Left ventricle myocardium inferior (tissue), 1 donor: ENCODE data around the gene TYRO3. TPM values are rescaled to one million over a fixed set of nuclear protein-coding genes. Genes with fewer than 3 reads are reported as not detected.

Source experiments
- DNase-seq: peaks from one replicate; pipeline ENCODE4 v3.0.0-alpha.2; 2020
- H3K27ac ChIP-seq: fragments of 200-600 bp; replicated peaks from 2 replicates; pipeline ENCODE4 v1.8.0; 2021
- H3K27me3 ChIP-seq: fragments of 200-600 bp; 2 replicates; pipeline ENCODE4 v1.8.0; 2021; ENCODE audit warnings: low read depth
- H3K36me3 ChIP-seq: fragments of 200-600 bp; 2 replicates; pipeline ENCODE4 v1.8.0; 2021
- H3K4me1 ChIP-seq: fragments of 200-600 bp; 2 replicates; pipeline ENCODE4 v1.8.0; 2021
- H3K4me3 ChIP-seq: fragments of 200-600 bp; 2 replicates; pipeline ENCODE4 v1.8.0; 2021; ENCODE audit warnings: mild to moderate bottlenecking, moderate library complexity
- H3K9me3 ChIP-seq: fragments of 200-600 bp; replicated peaks from 2 replicates; pipeline ENCODE4 v1.8.0; 2021
- CTCF ChIP-seq: fragments of 200-600 bp; IDR thresholded peaks from 2 replicates; pipeline ENCODE4 v1.8.0; 2021; ENCODE audit warnings: antibody characterized with exemption, mild to moderate bottlenecking, borderline replicate concordance
- intact Hi-C: fragments of 100-400 bp; cut with micrococcal nuclease; formaldehyde crosslinking; loops from one replicate; pipeline ENCODE4 v1.11.0; 2022
- total RNA-seq: library from RNA; stranded (reverse); fragmentation: NEBNext Ultra II Directional; extraction: Animal tissue kit (Norgen Biotek cat#: 25700); gene quantifications from one replicate; pipeline ENCODE4 v1.2.1, GENCODE V29; 2021
- donor health status: DM: no; HTN: yes; CAD: no; lungs with severe emphysema.

Gene TYRO3
- total RNA-seq, 1 donor from 2014 or later = 3.3 TPM

GRCh38 chr15:41594801-41595746, 36.1 kb downstream of the TYRO3 start:
- H3K27me3 ChIP-seq = peaks cover 5% of the 10 kb centered on the region
- no peak overlapping the region for H3K4me3 ChIP-seq
- DNase-seq = no peak
- intact Hi-C loops = no loop called here
- TF ChIP-seq CTCF = no peak
- H3K4me1 ChIP-seq = no peaks in the 10 kb centered on the region
- H3K9me3 ChIP-seq = no peaks in the 10 kb centered on the region
- H3K36me3 ChIP-seq = no peaks in the 10 kb centered on the region
- H3K27ac ChIP-seq = no peak overlapping the region

GRCh38 chr15:41596972-41597371, 38.0 kb downstream of the TYRO3 start:
- no peaks in the 10 kb centered on the region for H3K9me3 ChIP-seq
- no peak for TF ChIP-seq CTCF
- intact Hi-C loops = no loop called here
- H3K27me3 ChIP-seq = peaks cover 5% of the 10 kb centered on the region
- no peak for DNase-seq
- no peak overlapping the region for H3K4me3 ChIP-seq
- H3K27ac ChIP-seq = no peak overlapping the region
- no peaks in the 10 kb centered on the region for H3K36me3 ChIP-seq
- H3K4me1 ChIP-seq = no peaks in the 10 kb centered on the region

- Histone ChIP-seq H3K9me3 (no peaks in the 10 kb centered on the region), H3K4me3 (no peak overlapping the region), H3K27ac (no peak overlapping the region), H3K36me3 (no peaks in the 10 kb centered on the region), H3K4me1 (no peaks in the 10 kb centered on the region), H3K27me3 (peaks cover 5% of the 10 kb centered on the region)
- DNase-seq = no peak
- intact Hi-C loops = no loop called here
- no peak for TF ChIP-seq CTCF
Observed at GRCh38 chr15:41597787-41598186, 38.8 kb downstream of the TYRO3 start.

GRCh38 chr15:41599061-41599460, 40.0 kb downstream of the TYRO3 start:
- Histone ChIP-seq H3K36me3 (no peaks in the 10 kb centered on the region), H3K27ac (no peak overlapping the region), H3K27me3 (peaks cover 5% of the 10 kb centered on the region), H3K4me3 (no peak overlapping the region), H3K4me1 (peaks cover 2% of the 10 kb centered on the region), H3K9me3 (no peaks in the 10 kb centered on the region)
- intact Hi-C loops = no loop called here
- no peak for TF ChIP-seq CTCF
- DNase-seq = no peak

- no peak for TF ChIP-seq CTCF
- Histone ChIP-seq H3K36me3 (no peaks in the 10 kb centered on the region), H3K9me3 (no peaks in the 10 kb centered on the region), H3K4me3 (peak overlapping the region; percentile 49), H3K4me1 (peaks cover 9% of the 10 kb centered on the region), H3K27ac (no peak overlapping the region), H3K27me3 (no peaks in the 10 kb centered on the region)
- intact Hi-C loops = no loop called here
- no peak for DNase-seq
Observed at GRCh38 chr15:41603411-41603935, 44.5 kb downstream of the TYRO3 start.
